ENCODE data around the gene METTL18.

METTL18 gene

DNA sequence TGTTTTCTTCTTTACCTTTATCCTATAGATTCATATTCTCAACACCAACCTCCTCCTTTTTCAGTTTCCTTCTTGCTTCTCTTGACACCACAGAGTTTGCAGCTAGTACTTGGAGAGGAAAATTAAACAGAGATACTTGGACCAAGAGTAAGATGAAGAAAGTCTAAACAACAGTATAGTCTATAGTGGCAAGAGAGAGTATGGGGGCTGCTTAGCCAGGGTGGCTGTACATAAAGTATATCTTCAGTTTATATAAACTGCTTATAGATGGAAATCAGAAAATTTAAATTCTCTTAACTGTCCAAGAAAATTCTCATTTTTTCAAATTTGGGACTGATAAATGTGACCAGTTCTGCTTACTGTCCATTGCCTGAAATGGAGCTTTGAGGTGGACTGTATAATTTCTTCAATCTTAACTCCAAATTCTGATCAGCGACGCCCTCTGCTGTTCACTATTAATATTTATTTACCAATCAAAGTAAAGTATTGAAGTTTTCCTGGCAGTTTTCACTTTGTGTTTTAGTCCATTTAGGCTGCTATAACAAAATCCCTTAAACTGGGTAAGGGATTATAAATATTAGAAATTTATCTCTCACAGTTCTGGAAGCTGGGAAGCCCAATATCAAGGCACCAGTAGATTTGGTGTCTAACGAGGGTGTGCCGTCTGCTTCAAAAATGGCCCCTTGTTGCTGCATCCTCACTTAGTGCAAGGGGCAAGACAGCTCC lies 14.8 kb upstream of the METTL18 start:
- DNase-seq = peak; percentile 43 to 69 (median 58)
- H3K27ac ChIP-seq (ENCODE audit: insufficient read depth in 1 of 2, low read depth in 1 of 2, low read length in 2 of 2, poor library complexity in 1 of 2, severe bottlenecking in 2 of 2) = no peak overlapping the region
- no peak overlapping the region for H3K4me3 ChIP-seq (ENCODE audit: control insufficient read depth in 1 of 7, extremely low read depth in 1 of 7, insufficient read depth in 4 of 7, low read depth in 2 of 7, low read length in 6 of 7)
- H3K4me1 ChIP-seq (ENCODE audit: control extremely low read depth in 1 of 4, control insufficient read depth in 4 of 4, insufficient read depth in 4 of 4, low read length in 3 of 4) = no peaks in the 10 kb centered on the region
- ChIA-PET CTCF (interaction anchor here (0.7 to 3.1 kb wide), 28 partner anchors 9 to 343 kb away, joined by 3 to 39 read pairs (median 4); partner anchors contain the start of gene F5), POLR2A (interaction anchor here (0.5 kb wide), 1 partner anchor 1250 kb away, joined by 3 read pairs; no protein-coding TSS in a partner anchor)
- H3K9me3 ChIP-seq (ENCODE audit: control extremely low read depth in 1 of 5, control insufficient read depth in 4 of 5, insufficient read depth in 2 of 5, low read depth in 1 of 5, low read length in 4 of 5) = peaks cover 0 to 3% (median 0%) of the 10 kb centered on the region in 5 experiments
- 100% methylated on average over 2 of the region's 4 CpGs for WGBS (ENCODE audit: insufficient coverage)
- H3K27me3 ChIP-seq (replicated peaks in 2 of 5; ENCODE audit: control insufficient read depth in 4 of 5, insufficient read depth in 5 of 5, low read length in 4 of 5) = no peaks in the 10 kb centered on the region
- H3K36me3 ChIP-seq (ENCODE audit: control insufficient read depth in 4 of 4, insufficient read depth in 4 of 4, low read length in 3 of 4) = peaks cover 12 to 43% (median 28%) of the 10 kb centered on the region in 4 experiments

DNA sequence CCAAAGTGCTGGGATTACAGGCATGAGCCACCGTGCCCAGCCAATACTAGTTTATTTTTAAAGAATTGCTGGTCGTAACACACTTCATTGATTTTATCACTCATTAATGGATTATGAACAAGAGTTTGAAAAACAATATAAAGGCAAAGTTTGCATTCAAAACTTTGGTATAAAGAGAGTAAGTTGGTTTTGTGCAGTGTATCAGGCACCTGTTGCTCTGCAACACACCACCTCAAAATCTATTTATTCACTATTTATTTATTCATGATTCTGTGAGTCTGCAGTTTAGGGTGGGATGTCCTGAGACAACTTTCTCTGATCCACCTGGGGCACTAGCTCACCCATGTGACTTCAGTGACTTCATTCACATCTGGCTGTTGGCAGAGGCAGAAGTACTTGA lies 10.2 kb upstream of the METTL18 start:
- H3K9me3 ChIP-seq (ENCODE audit: control extremely low read depth in 1 of 5, control insufficient read depth in 4 of 5, insufficient read depth in 2 of 5, low read depth in 1 of 5, low read length in 4 of 5) = no peaks in the 10 kb centered on the region
- peaks cover 0 to 14% (median 9%) of the 10 kb centered on the region in 4 experiments for H3K4me1 ChIP-seq (ENCODE audit: control extremely low read depth in 1 of 4, control insufficient read depth in 4 of 4, insufficient read depth in 4 of 4, low read length in 3 of 4)
- H3K36me3 ChIP-seq (ENCODE audit: control insufficient read depth in 4 of 4, insufficient read depth in 4 of 4, low read length in 3 of 4) = peaks cover 3 to 35% (median 22%) of the 10 kb centered on the region in 4 experiments
- H3K4me3 ChIP-seq (ENCODE audit: control insufficient read depth in 1 of 7, extremely low read depth in 1 of 7, insufficient read depth in 4 of 7, low read depth in 2 of 7, low read length in 6 of 7) = no peak overlapping the region
- H3K27ac ChIP-seq (ENCODE audit: insufficient read depth in 1 of 2, low read depth in 1 of 2, low read length in 2 of 2, poor library complexity in 1 of 2, severe bottlenecking in 2 of 2) = no peak overlapping the region
- ChIA-PET POLR2A (no interaction called here), CTCF (interaction anchor here (1.7 kb wide), 1 partner anchor 343 kb away, joined by 4 read pairs; no protein-coding TSS in a partner anchor)
- DNase-seq = no peak
- H3K27me3 ChIP-seq (replicated peaks in 2 of 5; ENCODE audit: control insufficient read depth in 4 of 5, insufficient read depth in 5 of 5, low read length in 4 of 5) = no peaks in the 10 kb centered on the region
- whole genome bisulfite sequencing (ENCODE audit: insufficient coverage) = no CpG with 5 or more reads among the region's 2 CpGs

DNA sequence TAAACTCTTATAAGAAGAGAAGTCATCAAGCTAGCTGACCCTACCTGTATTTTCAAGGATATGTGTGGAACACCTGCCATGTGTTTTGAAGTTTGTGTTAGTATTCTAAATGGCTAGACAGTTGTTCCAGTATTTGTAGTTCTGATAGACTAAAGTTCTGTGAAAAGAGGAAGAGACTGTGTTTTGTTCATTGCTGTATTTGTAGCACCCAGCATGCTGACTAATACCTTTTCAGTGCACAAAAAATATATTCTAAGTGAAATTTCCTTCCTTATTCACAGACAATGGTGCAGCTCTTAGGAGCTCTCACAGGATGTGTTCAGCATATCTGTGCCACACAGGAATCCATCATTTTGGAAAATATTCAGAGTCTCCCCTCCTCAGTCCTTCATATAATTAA lies 8.2 kb upstream of the METTL18 start:
- Histone ChIP-seq H3K4me1 (ENCODE audit: control extremely low read depth in 1 of 4, control insufficient read depth in 4 of 4, insufficient read depth in 4 of 4, low read length in 3 of 4) (peaks cover 0 to 14% (median 9%) of the 10 kb centered on the region in 4 experiments), H3K4me3 (ENCODE audit: control insufficient read depth in 1 of 7, extremely low read depth in 1 of 7, insufficient read depth in 4 of 7, low read depth in 2 of 7, low read length in 6 of 7) (peak overlapping the region in 1 of 7 experiments; percentile 33), H3K36me3 (ENCODE audit: control insufficient read depth in 4 of 4, insufficient read depth in 4 of 4, low read length in 3 of 4) (peaks cover 3 to 31% (median 18%) of the 10 kb centered on the region in 4 experiments), H3K9me3 (ENCODE audit: control extremely low read depth in 1 of 5, control insufficient read depth in 4 of 5, insufficient read depth in 2 of 5, low read depth in 1 of 5, low read length in 4 of 5) (no peaks in the 10 kb centered on the region), H3K27ac (ENCODE audit: insufficient read depth in 1 of 2, low read depth in 1 of 2, low read length in 2 of 2, poor library complexity in 1 of 2, severe bottlenecking in 2 of 2) (peak overlapping the region in 1 of 2 experiments; percentile 51), H3K27me3 (replicated peaks in 2 of 5; ENCODE audit: control insufficient read depth in 4 of 5, insufficient read depth in 5 of 5, low read length in 4 of 5) (no peaks in the 10 kb centered on the region)
- POLR2A ChIA-PET = no interaction called here
- CTCF ChIA-PET = interaction anchor here (1.1 to 3.0 kb wide), 5 partner anchors 10 to 257 kb away, joined by 3 to 9 read pairs (median 5); partner anchors contain the start of gene F5
- peak; percentile 24 to 73 (median 60) for DNase-seq

DNA sequence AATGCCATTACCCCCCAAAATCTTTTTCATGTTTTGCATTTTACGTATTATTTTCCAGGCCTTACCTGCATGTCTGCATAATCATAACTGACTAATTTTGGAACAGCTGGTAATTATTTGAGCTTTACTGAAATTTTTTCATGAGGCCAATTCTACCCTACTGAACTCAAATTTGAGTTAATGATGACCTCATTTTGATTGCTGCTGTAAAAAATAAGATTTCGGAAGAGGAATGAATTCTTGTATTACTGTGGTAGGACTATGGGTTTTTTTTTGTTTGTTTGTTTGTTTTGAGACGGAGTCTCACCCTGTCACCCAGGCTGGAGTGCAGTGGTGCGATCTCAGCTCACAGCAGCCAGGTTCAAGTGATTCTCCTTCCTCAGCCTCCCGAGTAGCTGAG lies 2.6 kb upstream of the METTL18 start:
- WGBS (ENCODE audit: insufficient coverage) = 100% methylated on average over 1 of the region's 5 CpGs
- ChIA-PET CTCF (interaction anchor here (0.7 kb wide), 1 partner anchor 77 kb away, joined by 3 read pairs; no protein-coding TSS in a partner anchor), POLR2A (no interaction called here)
- DNase-seq = no peak
- no peaks in the 10 kb centered on the region for H3K9me3 ChIP-seq (ENCODE audit: control extremely low read depth in 1 of 5, control insufficient read depth in 4 of 5, insufficient read depth in 2 of 5, low read depth in 1 of 5, low read length in 4 of 5)
- peaks cover 9 to 26% (median 18%) of the 10 kb centered on the region in 4 experiments for H3K4me1 ChIP-seq (ENCODE audit: control extremely low read depth in 1 of 4, control insufficient read depth in 4 of 4, insufficient read depth in 4 of 4, low read length in 3 of 4)
- no peaks in the 10 kb centered on the region for H3K27me3 ChIP-seq (replicated peaks in 2 of 5; ENCODE audit: control insufficient read depth in 4 of 5, insufficient read depth in 5 of 5, low read length in 4 of 5)
- no peak overlapping the region for H3K27ac ChIP-seq (ENCODE audit: insufficient read depth in 1 of 2, low read depth in 1 of 2, low read length in 2 of 2, poor library complexity in 1 of 2, severe bottlenecking in 2 of 2)
- no peak overlapping the region for H3K4me3 ChIP-seq (ENCODE audit: control insufficient read depth in 1 of 7, extremely low read depth in 1 of 7, insufficient read depth in 4 of 7, low read depth in 2 of 7, low read length in 6 of 7)
- peaks cover under 1 to 10% (median 6%) of the 10 kb centered on the region in 4 experiments for H3K36me3 ChIP-seq (ENCODE audit: control insufficient read depth in 4 of 4, insufficient read depth in 4 of 4, low read length in 3 of 4)

DNA sequence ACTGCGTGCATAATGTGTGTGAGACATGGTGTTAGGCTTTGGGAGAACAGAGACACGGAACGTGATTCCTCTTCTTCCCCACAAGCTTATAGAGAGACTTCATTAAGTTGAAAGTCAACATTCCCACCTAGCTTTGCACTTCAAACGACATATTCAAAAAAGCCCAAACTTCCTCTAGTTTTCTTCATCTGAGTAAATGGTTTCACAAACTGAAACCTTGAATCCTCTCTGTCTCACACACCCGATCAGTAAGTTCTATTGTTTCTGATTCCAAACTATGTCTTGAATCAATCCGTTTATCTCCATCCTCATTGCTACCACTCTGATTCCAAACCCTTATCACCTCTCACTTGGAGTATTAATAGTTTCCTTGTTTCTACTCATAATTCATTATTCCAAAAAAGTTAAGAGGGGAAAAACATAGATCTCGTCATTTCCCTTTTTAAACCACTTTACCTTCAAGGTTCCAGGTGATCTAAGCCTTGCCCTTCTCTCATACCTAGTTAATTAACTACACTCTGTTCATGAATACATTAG lies 1.6 kb upstream of the METTL18 start:
- H3K4me3 ChIP-seq (ENCODE audit: control insufficient read depth in 1 of 7, extremely low read depth in 1 of 7, insufficient read depth in 4 of 7, low read depth in 2 of 7, low read length in 6 of 7) = peak overlapping the region in 2 of 7 experiments; percentile 97 to 100
- 94% methylated on average over 3 of the region's 7 CpGs for WGBS (ENCODE audit: insufficient coverage)
- POLR2A ChIA-PET = no interaction called here

DNA sequence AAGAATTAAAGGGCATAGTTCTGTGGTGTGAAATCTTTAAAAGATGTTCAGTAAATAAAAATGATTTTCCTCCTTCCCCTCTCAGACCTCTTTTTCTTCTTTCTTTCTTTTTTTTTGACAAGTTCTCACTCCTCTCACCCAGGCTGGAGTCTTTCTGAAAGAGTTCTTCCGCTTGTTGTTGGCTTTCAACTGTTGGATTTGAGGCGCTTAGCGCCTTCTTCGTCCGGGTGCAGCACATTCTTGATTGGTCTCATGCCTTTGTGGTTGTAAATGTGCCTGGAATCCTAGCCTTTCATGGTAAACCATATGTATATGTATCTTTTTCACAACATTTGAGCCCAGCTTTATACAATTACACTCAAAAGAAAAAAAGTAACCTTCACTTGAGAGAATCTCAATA lies 980 bp upstream of the METTL18 start:
- 40% methylated on average over 1 of the region's 5 CpGs for WGBS (ENCODE audit: insufficient coverage)
- DNase-seq = peak in 1 of 3 donors; percentile 13
- peaks cover 3 to 10% (median 6%) of the 10 kb centered on the region in 4 experiments for H3K36me3 ChIP-seq (ENCODE audit: control insufficient read depth in 4 of 4, insufficient read depth in 4 of 4, low read length in 3 of 4)
- peaks cover 9 to 26% (median 17%) of the 10 kb centered on the region in 4 experiments for H3K4me1 ChIP-seq (ENCODE audit: control extremely low read depth in 1 of 4, control insufficient read depth in 4 of 4, insufficient read depth in 4 of 4, low read length in 3 of 4)
- peak overlapping the region in 6 of 7 experiments; percentile 96 to 100 (median 98) for H3K4me3 ChIP-seq (ENCODE audit: control insufficient read depth in 1 of 7, extremely low read depth in 1 of 7, insufficient read depth in 4 of 7, low read depth in 2 of 7, low read length in 6 of 7)
- no peaks in the 10 kb centered on the region for H3K27me3 ChIP-seq (replicated peaks in 2 of 5; ENCODE audit: control insufficient read depth in 4 of 5, insufficient read depth in 5 of 5, low read length in 4 of 5)
- ChIA-PET POLR2A (no interaction called here), CTCF (interaction anchor here (0.7 to 2.1 kb wide), 2 partner anchors 14 to 244 kb away, joined by 6 to 8 read pairs; no protein-coding TSS in a partner anchor)
- H3K27ac ChIP-seq (ENCODE audit: insufficient read depth in 1 of 2, low read depth in 1 of 2, low read length in 2 of 2, poor library complexity in 1 of 2, severe bottlenecking in 2 of 2) = peak overlapping the region in 1 of 2 experiments; percentile 91
- H3K9me3 ChIP-seq (ENCODE audit: control extremely low read depth in 1 of 5, control insufficient read depth in 4 of 5, insufficient read depth in 2 of 5, low read depth in 1 of 5, low read length in 4 of 5) = no peaks in the 10 kb centered on the region

More for the DNA sequence above, 1.6 kb upstream of the METTL18 start:
- no peak overlapping the region for H3K27ac ChIP-seq (ENCODE audit: insufficient read depth in 1 of 2, low read depth in 1 of 2, low read length in 2 of 2, poor library complexity in 1 of 2, severe bottlenecking in 2 of 2)
- CTCF ChIA-PET = interaction anchor here (0.6 kb wide), 1 partner anchor 84 kb away, joined by 3 read pairs; no protein-coding TSS in a partner anchor
- H3K27me3 ChIP-seq (replicated peaks in 2 of 5; ENCODE audit: control insufficient read depth in 4 of 5, insufficient read depth in 5 of 5, low read length in 4 of 5) = no peaks in the 10 kb centered on the region
- no peak for DNase-seq
- H3K4me1 ChIP-seq (ENCODE audit: control extremely low read depth in 1 of 4, control insufficient read depth in 4 of 4, insufficient read depth in 4 of 4, low read length in 3 of 4) = peaks cover 9 to 26% (median 17%) of the 10 kb centered on the region in 4 experiments
- peaks cover 3 to 10% (median 6%) of the 10 kb centered on the region in 4 experiments for H3K36me3 ChIP-seq (ENCODE audit: control insufficient read depth in 4 of 4, insufficient read depth in 4 of 4, low read length in 3 of 4)
- no peaks in the 10 kb centered on the region for H3K9me3 ChIP-seq (ENCODE audit: control extremely low read depth in 1 of 5, control insufficient read depth in 4 of 5, insufficient read depth in 2 of 5, low read depth in 1 of 5, low read length in 4 of 5)
